ENCODE measurements around the gene HYLS1.
"Not testable (repeated sequence)": the region's sequence is repeated elsewhere in the genome, so short reads cannot be mapped to it uniquely, and the experiment has no call there.

Gene HYLS1

GRCh38 chr11:125903711-125904659, 16.5 kb downstream of the HYLS1 start, which contains the start of gene DDX25:
DDX25 (plus strand) TSS chr11:125904508; CDS start chr11:125904518, 10 bp downstream.
- peak; percentile 15 for DNase-seq

GRCh38 chr11:125904678-125905077, 17.2 kb downstream of the HYLS1 start:
- DNase-seq: no peak

GRCh38 chr11:125910226-125910849, 22.9 kb downstream of the HYLS1 start:
- DNase-seq: no peak

GRCh38 chr11:125914601-125915000, 27.1 kb downstream of the HYLS1 start:
- DNase-seq: not testable (repeated sequence)

- DNase-seq: no peak
Observed at GRCh38 chr11:125916683-125917347, 29.3 kb downstream of the HYLS1 start.

- DNase-seq: no peak
Observed at GRCh38 chr11:125918140-125918840, 30.8 kb downstream of the HYLS1 start.

GRCh38 chr11:125921042-125921441, 33.6 kb downstream of the HYLS1 start:
- DNase-seq: no peak

GRCh38 chr11:125922156-125922555, 34.7 kb downstream of the HYLS1 start:
- DNase-seq: no peak

GRCh38 chr11:125923012-125923579, 35.6 kb downstream of the HYLS1 start:
- DNase-seq: peak; percentile 86

- DNase-seq: no peak
Observed at GRCh38 chr11:125923633-125924032, 36.2 kb downstream of the HYLS1 start.

GRCh38 chr11:125924384-125925007, 37.0 kb downstream of the HYLS1 start:
- DNase-seq: no peak

- no peak for DNase-seq
Observed at GRCh38 chr11:125925247-125925740, 37.8 kb downstream of the HYLS1 start.

GRCh38 chr11:125925804-125926203, 38.3 kb downstream of the HYLS1 start:
- no peak for DNase-seq

GRCh38 chr11:125926682-125927081, 39.2 kb downstream of the HYLS1 start:
- no peak for DNase-seq

GRCh38 chr11:125929445-125930075, 42.1 kb downstream of the HYLS1 start:
- no peak for DNase-seq

GRCh38 chr11:125930076-125930450, 42.6 kb downstream of the HYLS1 start:
- DNase-seq: no peak

- no peak for DNase-seq
Observed at GRCh38 chr11:125931116-125931515, 43.6 kb downstream of the HYLS1 start.

GRCh38 chr11:125931668-125932067, 44.2 kb downstream of the HYLS1 start:
- no peak for DNase-seq

GRCh38 chr11:125932301-125932700, 44.8 kb downstream of the HYLS1 start:
- no peak for DNase-seq

- no peak for DNase-seq
Observed at GRCh38 chr11:125933030-125933813, 45.8 kb downstream of the HYLS1 start.

Data from NCI-H1105 (cell line).